Measurements from ENCODE around the gene B4GALNT3.

The B4GALNT3 gene

DNA sequence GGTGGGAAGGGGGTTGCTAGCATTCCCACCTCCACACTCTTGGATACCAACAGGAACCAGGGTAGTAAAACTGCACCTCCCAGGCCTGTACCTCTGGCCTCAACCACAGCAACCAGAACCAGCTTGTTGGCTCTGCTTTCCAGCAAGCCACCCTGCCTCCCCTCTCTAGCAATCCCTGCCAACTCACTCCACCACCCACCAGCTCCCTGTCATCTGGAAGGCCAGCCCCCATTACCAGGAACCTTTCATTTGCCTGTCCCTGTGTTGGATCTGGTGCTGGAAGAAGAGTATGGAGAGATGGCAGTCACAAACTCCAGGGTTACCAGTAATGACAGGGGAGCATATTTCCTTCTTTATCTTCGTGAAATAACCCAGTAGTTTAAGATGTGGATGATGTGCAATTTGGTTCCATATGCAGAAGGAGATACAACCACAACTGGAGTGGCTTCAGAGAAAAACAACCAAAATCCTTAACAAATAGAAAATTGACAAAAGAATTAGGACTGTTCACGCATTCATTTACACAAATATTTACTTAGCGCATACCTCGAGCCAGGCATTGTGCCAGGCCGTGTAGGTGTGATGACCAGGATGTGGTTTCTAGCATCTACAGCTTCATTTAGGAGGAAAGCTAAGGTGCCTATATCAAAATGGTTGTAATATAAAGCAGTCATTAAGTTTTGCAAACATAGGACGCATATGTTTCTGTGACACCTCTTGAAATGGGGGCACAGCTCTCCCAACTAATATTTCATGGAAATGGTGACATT lies 3.4 kb downstream of the B4GALNT3 start:
- TF ChIP-seq POLR2A (IDR thresholded peaks at IDR 0.05; ENCODE audit: extremely low read depth, insufficient read length) (no peak), MYC (IDR thresholded peaks at IDR 0.05; ENCODE audit: low read depth, low read length) (no peak)
- TF ChIP-seq, protein P1, sequence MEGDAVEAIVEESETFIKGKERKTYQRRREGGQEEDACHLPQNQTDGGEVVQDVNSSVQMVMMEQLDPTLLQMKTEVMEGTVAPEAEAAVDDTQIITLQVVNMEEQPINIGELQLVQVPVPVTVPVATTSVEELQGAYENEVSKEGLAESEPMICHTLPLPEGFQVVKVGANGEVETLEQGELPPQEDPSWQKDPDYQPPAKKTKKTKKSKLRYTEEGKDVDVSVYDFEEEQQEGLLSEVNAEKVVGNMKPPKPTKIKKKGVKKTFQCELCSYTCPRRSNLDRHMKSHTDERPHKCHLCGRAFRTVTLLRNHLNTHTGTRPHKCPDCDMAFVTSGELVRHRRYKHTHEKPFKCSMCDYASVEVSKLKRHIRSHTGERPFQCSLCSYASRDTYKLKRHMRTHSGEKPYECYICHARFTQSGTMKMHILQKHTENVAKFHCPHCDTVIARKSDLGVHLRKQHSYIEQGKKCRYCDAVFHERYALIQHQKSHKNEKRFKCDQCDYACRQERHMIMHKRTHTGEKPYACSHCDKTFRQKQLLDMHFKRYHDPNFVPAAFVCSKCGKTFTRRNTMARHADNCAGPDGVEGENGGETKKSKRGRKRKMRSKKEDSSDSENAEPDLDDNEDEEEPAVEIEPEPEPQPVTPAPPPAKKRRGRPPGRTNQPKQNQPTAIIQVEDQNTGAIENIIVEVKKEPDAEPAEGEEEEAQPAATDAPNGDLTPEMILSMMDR (IDR thresholded peaks at IDR 0.05; ENCODE audit: low read depth, low read length) = no peak
- TF ChIP-seq, protein P2, sequence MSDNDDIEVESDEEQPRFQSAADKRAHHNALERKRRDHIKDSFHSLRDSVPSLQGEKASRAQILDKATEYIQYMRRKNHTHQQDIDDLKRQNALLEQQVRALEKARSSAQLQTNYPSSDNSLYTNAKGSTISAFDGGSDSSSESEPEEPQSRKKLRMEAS (IDR thresholded peaks at IDR 0.05; ENCODE audit: low read depth, low read length) = no peak
- DNase-seq (ENCODE audit: low read depth) = no peak
- H3K4me3 ChIP-seq (ENCODE audit: low read depth, low read length) = no peak overlapping the region

DNA sequence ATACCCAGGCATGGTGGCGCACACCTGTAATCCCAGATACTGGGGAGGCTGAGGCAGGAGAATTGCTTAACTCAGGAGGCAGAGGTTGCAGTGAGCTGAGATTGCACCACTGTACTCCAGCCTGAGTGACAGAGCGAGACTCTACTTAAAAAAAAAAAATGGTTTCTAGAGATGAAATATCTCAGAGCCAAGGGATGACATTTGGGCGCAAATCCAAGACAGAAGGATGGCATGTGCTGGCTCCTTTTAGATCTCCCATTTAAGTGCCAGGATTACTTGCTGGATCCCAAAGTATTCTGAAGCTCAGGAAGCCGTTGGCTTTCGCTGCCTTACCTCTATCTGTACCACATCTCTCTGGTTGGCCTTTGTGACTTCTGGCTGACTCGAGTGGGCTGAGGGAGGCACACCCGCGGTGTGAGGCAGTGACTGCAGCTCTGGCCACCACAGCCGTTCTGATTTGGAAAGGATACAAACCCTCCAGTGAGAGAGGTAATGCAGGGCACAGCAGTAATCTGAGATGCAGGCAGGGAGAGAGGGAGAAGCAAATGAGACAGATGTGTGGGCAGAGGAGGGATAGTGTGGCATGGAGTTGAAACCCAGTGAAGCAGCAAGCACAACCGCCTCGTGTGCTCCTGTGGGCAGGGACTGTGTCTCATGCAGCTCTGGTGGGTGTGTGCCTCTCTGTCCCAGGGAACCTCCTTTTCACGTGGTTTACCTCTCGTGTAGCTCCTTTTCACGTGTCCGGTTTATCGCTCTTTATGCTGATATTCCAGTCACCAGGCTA lies 4.9 kb downstream of the B4GALNT3 start:
- H3K4me3 ChIP-seq (ENCODE audit: low read depth, low read length) = no peak overlapping the region
- DNase-seq (ENCODE audit: low read depth) = no peak
- TF ChIP-seq MYC (IDR thresholded peaks at IDR 0.05; ENCODE audit: low read depth, low read length) = no peak
- TF ChIP-seq, protein P2 (IDR thresholded peaks at IDR 0.05; ENCODE audit: low read depth, low read length) = no peak
- no peak for TF ChIP-seq POLR2A (IDR thresholded peaks at IDR 0.05; ENCODE audit: extremely low read depth, insufficient read length)
- TF ChIP-seq, protein P1 (IDR thresholded peaks at IDR 0.05; ENCODE audit: low read depth, low read length) = no peak

DNA sequence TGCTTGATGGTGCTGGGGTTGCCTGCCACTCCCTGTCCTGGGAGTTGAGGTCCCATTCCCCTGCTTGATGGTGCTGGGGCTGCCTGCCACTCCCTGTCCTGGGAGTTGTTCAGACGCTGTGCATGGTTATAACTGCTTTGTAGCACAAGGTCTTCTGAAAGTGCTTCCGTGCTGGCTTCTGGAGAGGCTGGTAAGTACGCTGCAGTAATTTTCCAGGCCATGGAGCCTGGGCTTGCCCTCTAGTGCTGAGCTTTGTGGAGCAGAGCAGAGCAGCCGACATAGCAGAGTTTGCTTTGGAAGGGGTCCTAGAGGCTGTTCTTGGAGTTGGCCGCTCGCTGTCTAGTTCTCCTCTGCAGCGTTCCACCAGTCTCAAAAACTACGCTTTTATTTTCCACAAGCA lies 6.3 kb downstream of the B4GALNT3 start:
- TF ChIP-seq POLR2A (IDR thresholded peaks at IDR 0.05; ENCODE audit: extremely low read depth, insufficient read length) = no peak
- TF ChIP-seq, protein P2 (IDR thresholded peaks at IDR 0.05; ENCODE audit: low read depth, low read length) = no peak
- TF ChIP-seq MYC (IDR thresholded peaks at IDR 0.05; ENCODE audit: low read depth, low read length) = no peak
- TF ChIP-seq, protein P1 (IDR thresholded peaks at IDR 0.05; ENCODE audit: low read depth, low read length) = no peak
- no peak for DNase-seq (ENCODE audit: low read depth)
- H3K4me3 ChIP-seq (ENCODE audit: low read depth, low read length) = no peak overlapping the region

DNA sequence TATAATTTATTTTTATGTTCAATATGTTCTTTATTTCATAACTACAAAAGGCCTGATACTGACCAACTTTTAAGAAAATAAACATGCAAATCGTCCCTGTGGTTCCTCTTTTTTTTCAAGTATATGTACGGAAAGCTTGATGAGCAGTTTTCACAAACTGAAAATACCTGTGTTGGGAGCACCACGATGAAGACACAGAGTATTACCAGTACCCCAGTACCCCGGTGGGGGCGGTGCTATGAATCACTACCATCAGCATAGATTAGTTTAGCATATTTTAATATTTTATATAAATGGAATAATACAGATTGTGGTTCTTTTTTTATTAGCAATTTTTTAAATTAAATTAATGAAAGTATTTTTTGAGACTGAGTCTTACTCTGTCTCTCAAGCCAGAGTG lies 7.0 kb downstream of the B4GALNT3 start:
- no peak for TF ChIP-seq POLR2A (IDR thresholded peaks at IDR 0.05; ENCODE audit: extremely low read depth, insufficient read length)
- TF ChIP-seq, protein P1 (IDR thresholded peaks at IDR 0.05; ENCODE audit: low read depth, low read length) = no peak
- TF ChIP-seq, protein P2 (IDR thresholded peaks at IDR 0.05; ENCODE audit: low read depth, low read length) = no peak
- no peak for TF ChIP-seq MYC (IDR thresholded peaks at IDR 0.05; ENCODE audit: low read depth, low read length)
- DNase-seq (ENCODE audit: low read depth) = no peak
- H3K4me3 ChIP-seq (ENCODE audit: low read depth, low read length) = no peak overlapping the region

DNA sequence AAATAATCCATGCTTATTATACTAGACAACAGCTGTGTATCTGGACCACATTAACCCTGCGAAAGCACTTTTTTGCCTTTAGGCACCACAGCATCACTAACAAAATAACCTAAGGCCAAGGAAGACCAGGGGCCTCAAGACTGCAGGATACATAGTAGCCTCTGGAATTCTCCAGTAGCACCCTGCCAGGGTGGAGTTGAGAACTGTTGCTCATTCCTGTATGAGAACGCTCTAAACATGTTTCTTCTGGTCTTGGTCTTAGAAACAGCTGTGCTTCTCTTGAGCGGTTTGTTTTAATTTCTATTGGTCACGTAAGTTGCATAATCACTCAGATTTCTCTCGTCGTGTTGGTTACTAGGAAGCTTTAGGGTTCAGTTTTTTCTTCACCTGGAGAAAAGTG lies 7.9 kb downstream of the B4GALNT3 start:
- TF ChIP-seq, protein P2 (IDR thresholded peaks at IDR 0.05; ENCODE audit: low read depth, low read length) = no peak
- TF ChIP-seq MYC (IDR thresholded peaks at IDR 0.05; ENCODE audit: low read depth, low read length) (no peak), POLR2A (IDR thresholded peaks at IDR 0.05; ENCODE audit: extremely low read depth, insufficient read length) (no peak)
- TF ChIP-seq, protein P1 (IDR thresholded peaks at IDR 0.05; ENCODE audit: low read depth, low read length) = no peak
- no peak overlapping the region for H3K4me3 ChIP-seq (ENCODE audit: low read depth, low read length)
- no peak for DNase-seq (ENCODE audit: low read depth)

Measured in NB4 (cell line).